Activated CD4-positive, alpha-beta T cell treated with anti-CD3 and anti-CD28 coated beads, Interleukin-2, Interleukin-4, amounts not matched to agents 100 ng/mL and 50 ng/mL, durations not matched to agents 16 hours and 8 hours (primary cell): Measurements from ENCODE around the gene PLB1.

ENCODE experiments used
- DNase-seq: peaks from one replicate; pipeline ENCODE4 v3.0.0-alpha.2; 2020; ENCODE audit warnings: low spot score

The PLB1 gene

DNA sequence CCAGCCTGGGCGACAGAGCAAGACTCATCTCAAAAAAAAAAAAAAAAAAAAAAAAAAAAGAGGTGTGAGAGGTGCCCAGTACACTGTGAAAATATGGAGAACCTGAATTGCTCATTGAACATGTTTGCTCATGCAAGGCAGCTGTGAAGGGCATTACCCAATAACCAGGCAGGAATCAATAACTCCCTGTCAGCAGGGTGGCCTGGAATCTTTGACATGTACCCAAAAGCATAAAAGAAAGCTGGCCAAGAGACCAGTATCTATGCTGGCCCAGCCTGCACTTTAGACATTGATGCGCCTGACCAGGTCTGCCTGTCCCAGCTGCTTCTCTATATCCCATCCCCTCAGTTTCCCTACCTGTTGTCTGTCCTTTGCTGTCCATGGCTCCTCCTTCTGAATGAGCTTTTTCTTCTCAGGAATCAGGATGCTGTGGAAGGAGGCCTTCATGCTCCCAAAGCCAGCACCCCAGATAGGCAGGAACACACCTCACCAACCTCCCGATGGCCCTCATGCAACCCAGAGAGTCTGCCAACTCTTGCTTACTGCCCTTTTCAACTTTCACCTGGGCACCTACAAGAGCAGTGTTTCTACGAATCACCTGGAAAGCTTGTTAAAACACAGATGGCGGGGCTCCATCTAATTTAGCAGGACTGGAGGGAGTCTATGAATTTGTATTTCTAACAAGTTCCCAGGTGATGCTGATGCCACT lies 172.4 kb downstream of the PLB1 start:
- no peak for DNase-seq

DNA sequence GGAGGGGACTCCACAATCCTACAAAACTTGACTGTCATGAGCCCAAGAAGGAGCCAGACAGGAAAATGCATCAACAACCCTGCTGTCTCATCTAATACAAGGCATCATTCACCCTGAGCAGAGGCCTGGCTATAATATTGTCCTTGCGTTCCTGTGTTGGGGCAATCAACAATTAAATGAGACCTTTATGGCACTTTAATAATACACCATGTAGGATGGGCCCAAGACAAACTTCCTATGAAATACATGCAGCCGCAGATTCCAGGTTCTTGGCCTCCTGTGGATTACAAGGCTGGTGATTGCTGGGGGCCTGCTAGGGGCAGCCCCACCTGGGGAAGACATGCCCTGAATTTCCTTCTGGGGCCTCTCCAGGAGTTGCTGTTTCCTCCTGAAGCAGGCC lies 173.0 kb downstream of the PLB1 start:
- no peak for DNase-seq

DNA sequence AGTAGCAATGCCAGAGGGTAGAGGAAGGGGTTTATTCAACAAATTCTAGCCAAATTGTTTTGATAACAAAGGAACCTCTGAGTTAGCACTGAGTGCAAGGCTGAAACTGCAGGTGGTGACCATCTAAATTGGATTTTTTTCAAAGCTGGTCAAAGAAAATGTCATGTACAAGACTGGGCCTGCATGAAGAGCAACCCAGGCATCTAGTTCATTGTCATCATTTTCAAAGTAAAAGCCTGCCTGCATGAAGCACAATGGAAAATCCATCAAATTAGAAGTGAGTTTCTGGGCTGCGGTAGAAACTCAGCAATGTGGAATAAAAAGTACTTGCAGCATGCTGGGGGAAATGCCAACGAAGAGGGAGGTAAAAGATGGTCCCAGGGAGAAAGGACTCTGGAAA lies 175.0 kb downstream of the PLB1 start:
- no peak for DNase-seq

DNA sequence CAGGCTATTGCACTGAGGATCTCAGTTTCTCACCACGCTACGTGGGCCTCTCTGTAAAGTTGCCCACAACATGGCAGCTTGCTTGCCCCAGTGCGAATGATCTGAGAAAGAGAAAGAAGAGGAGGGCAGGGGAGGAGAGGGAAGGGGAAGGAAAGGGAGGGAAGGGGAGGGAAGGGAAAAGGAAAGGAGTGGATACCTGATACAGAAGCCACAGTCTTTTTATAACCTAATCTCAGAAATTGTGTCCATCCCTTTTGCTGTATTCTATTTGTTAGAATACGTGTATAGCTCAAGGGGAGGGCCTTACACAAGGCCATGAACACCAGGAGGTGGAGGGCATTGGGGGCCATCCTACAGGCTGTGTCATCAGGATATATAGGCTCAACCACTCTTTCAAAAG lies 177.5 kb downstream of the PLB1 start:
- no peak for DNase-seq

GRCh38 chr2:28674062-28674712 lies 178.3 kb downstream of the PLB1 start:
- DNase-seq = no peak

DNA sequence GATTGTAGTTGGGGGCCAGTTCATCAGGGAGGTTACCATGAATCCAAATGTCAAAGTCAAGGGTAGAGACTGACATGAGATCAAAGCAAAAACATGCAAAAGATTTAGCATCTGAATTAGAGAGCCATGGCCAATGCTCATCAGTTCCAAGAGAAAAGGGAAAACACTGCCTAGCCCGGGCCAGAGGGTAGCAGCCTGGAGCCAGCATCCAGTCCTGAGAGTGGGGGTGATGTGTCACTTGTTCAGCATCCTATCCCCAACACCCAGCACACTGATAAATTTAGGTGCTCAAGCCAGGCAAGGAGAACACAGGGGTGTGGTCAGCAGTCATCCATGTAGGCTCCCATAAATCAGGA lies 178.8 kb downstream of the PLB1 start:
- DNase-seq = no peak

GRCh38 chr2:28676152-28676835 lies 180.4 kb downstream of the PLB1 start:
- DNase-seq = no peak

- no peak for DNase-seq
Measured at GRCh38 chr2:28678175-28678855, 182.5 kb downstream of the PLB1 start.

- peak; percentile 61 for DNase-seq
Measured at GRCh38 chr2:28678944-28679343, 183.1 kb downstream of the PLB1 start.

- DNase-seq = peak; percentile 1
Measured at GRCh38 chr2:28680657-28681056, 184.8 kb downstream of the PLB1 start.

- DNase-seq = peak; percentile 81
Measured at GRCh38 chr2:28681158-28681571, 185.3 kb downstream of the PLB1 start.

- no peak for DNase-seq
Measured at GRCh38 chr2:28681606-28682005, 185.7 kb downstream of the PLB1 start.

GRCh38 chr2:28683100-28683706 lies 187.3 kb downstream of the PLB1 start:
- no peak for DNase-seq

- no peak for DNase-seq
Measured at GRCh38 chr2:28684142-28684858, 188.4 kb downstream of the PLB1 start.

DNA sequence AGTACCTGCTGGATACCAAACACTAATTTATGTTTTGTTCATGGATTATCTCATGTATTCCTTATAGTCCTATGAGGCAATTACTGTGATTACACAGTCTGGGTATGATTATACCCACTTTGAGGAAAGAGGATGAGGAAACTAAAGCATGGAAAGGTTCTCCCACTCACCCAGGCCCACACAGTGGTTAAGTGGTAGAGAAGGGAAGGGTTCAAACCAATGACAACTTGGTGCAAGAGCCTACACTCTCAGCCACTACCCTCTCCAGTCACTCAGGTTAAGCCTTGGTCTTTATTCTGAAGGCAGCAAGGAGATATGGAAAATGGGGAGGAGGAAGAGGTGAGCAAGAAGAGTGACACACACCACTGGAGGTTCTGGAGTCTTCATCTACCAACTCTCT lies 191.3 kb downstream of the PLB1 start:
- DNase-seq = no peak

DNA sequence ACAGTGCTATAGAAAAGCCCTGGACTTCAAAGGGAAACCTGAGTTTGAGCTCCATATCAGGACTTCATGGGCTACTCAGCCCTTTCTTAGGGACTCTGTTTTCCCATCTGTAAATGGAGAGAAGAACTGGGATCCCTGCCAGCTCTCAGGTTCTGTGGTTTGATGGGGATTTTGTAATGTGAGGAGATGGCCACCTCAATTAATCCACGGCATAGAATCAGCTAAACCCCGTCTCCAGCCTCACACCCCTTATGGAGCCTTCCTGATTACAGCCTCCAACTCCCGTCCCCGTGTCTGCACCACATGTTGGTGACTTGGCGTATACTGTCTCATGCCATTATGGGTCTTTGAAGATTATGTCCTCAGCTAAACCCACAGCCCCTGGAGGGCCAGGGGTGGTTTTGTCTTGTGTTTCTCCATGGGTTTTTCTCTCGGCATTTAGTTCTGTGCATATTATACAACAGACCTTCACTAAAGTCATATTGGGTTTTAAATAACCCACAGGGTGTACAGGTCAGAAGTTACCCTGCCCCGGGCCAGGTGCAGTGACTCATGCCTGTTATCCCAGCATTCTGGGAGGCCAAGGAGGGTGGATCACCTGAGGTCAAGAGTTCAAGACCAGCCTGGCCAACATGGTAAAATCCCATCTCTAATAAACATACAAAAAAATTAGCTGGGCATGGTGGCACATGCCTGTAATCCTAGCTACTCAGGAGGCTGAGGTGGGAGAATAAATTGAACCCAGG lies 192.0 kb downstream of the PLB1 start:
- no peak for DNase-seq

DNA sequence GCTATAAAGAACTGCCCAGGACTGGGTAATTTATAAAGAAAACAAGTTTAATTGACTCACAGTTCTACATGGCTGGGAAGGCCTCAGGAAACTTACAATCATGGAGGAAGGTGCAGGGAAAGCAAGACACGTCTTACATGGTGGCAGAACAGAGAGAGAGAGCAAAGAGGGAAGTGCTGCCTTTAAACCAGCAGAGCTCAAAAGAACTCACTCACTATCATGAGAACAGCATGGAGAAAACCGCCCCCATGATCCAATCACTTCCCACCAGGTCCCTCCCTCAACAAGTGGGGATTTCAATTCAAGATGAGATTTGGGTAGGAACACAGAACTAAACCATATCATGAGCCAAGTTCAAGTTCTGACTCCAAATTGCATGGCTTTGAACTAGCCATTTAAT lies 193.0 kb downstream of the PLB1 start:
- no peak for DNase-seq

DNA sequence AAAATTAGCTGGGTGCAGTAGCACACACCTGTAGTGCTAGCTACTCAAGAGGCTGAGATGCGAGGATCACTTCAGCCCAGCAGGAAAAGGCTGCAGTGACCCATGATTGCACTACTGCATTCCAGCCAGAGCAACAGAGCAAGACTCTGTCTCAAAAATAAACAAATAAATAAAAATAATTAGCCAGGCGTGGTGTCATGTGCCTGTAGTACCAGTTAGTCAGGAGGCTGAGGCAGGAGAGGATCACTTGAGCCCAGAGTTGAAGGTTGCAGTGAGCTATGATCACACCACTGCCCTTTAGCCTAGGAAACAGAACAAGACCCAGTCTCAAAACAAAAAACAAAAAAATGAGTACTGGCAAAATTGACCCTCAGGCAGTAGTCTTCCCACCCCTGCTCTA lies 193.9 kb downstream of the PLB1 start:
- DNase-seq = no peak

DNA sequence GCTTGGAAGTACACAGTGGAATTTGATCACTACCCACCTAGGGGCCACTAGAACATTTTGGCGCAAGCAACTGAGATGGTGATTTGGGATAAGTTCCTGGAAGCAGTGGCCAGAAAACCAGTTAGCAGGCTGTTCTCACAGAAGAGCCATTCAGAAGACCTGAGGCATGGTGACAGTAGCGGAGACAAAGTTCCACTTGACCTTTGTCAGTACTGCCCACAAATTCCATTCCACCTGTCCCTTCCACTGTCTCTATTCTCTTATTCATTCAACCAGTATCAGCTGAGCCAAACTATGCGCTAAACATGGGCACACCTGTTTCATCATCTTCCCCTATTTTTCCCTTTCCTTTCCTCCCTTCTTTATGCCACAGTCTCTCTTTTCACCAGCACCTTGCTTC lies 196.6 kb downstream of the PLB1 start:
- no peak for DNase-seq

GRCh38 chr2:28693223-28693622 lies 197.4 kb downstream of the PLB1 start:
- DNase-seq = no peak
